Left ventricle myocardium inferior (tissue), 1 donor: ENCODE measurements around the gene ALDH1B1. TPM values are rescaled to one million over a fixed set of nuclear protein-coding genes. Genes with fewer than 3 reads are reported as not detected.

ENCODE experiments used
- DNase-seq: peaks from one replicate; pipeline ENCODE4 v3.0.0-alpha.2; 2020
- H3K27ac ChIP-seq: fragments of 200-600 bp; replicated peaks from 2 replicates; pipeline ENCODE4 v1.8.0; 2021
- H3K27me3 ChIP-seq: fragments of 200-600 bp; 2 replicates; pipeline ENCODE4 v1.8.0; 2021; ENCODE audit warnings: low read depth
- H3K36me3 ChIP-seq: fragments of 200-600 bp; 2 replicates; pipeline ENCODE4 v1.8.0; 2021
- H3K4me1 ChIP-seq: fragments of 200-600 bp; 2 replicates; pipeline ENCODE4 v1.8.0; 2021
- H3K4me3 ChIP-seq: fragments of 200-600 bp; 2 replicates; pipeline ENCODE4 v1.8.0; 2021; ENCODE audit warnings: mild to moderate bottlenecking, moderate library complexity
- H3K9me3 ChIP-seq: fragments of 200-600 bp; replicated peaks from 2 replicates; pipeline ENCODE4 v1.8.0; 2021
- CTCF ChIP-seq: fragments of 200-600 bp; IDR thresholded peaks from 2 replicates; pipeline ENCODE4 v1.8.0; 2021; ENCODE audit warnings: antibody characterized with exemption, mild to moderate bottlenecking, borderline replicate concordance
- intact Hi-C: fragments of 100-400 bp; cut with micrococcal nuclease; formaldehyde crosslinking; loops from one replicate; pipeline ENCODE4 v1.11.0; 2022
- total RNA-seq: library from RNA; stranded (reverse); fragmentation: NEBNext Ultra II Directional; extraction: Animal tissue kit (Norgen Biotek cat#: 25700); gene quantifications from one replicate; pipeline ENCODE4 v1.2.1, GENCODE V29; 2021
- donor health status: DM: no; HTN: yes; CAD: no; lungs with severe emphysema.

Gene ALDH1B1
- total RNA-seq, 1 donor from 2014 or later = 21.6 TPM

GRCh38 chr9:38346811-38347210 lies 45.7 kb upstream of the ALDH1B1 start:
- Histone ChIP-seq H3K9me3 (peaks cover under 1% of the 10 kb centered on the region), H3K27me3 (peaks cover 26% of the 10 kb centered on the region), H3K27ac (no peak overlapping the region), H3K36me3 (no peaks in the 10 kb centered on the region), H3K4me3 (no peak overlapping the region), H3K4me1 (no peaks in the 10 kb centered on the region)
- intact Hi-C loops = no loop called here
- no peak for TF ChIP-seq CTCF
- no peak for DNase-seq

DNA sequence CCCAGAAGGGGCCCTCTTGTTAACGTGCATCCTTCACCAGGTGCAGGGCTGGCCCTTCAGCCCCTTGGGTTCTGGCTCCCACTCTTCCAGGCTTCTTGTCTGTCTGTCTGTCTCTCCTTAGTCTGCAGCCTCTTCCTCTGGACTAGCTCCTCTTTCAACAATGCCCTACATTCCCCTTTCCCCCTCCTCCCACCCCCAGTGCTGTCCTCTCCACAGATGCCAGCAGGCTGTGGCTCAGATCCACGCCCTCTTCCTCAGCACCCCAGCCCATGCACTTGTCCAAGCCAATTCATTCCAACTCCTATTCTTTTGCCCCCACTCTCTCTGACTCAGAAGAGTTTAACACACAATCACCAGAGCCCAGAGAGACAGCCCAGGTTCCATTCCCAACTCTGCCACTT lies 45.2 kb upstream of the ALDH1B1 start:
- H3K27ac ChIP-seq = no peak overlapping the region
- peaks cover 30% of the 10 kb centered on the region for H3K27me3 ChIP-seq
- no peak overlapping the region for H3K4me3 ChIP-seq
- no peaks in the 10 kb centered on the region for H3K36me3 ChIP-seq
- no peaks in the 10 kb centered on the region for H3K4me1 ChIP-seq
- DNase-seq = no peak
- no peak for TF ChIP-seq CTCF
- H3K9me3 ChIP-seq = no peaks in the 10 kb centered on the region
- intact Hi-C loops = no loop called here

GRCh38 chr9:38347946-38348345 lies 44.6 kb upstream of the ALDH1B1 start:
- intact Hi-C loops = no loop called here
- Histone ChIP-seq H3K4me3 (no peak overlapping the region), H3K4me1 (no peaks in the 10 kb centered on the region), H3K36me3 (no peaks in the 10 kb centered on the region), H3K9me3 (no peaks in the 10 kb centered on the region), H3K27me3 (peaks cover 37% of the 10 kb centered on the region), H3K27ac (no peak overlapping the region)
- TF ChIP-seq CTCF = no peak
- DNase-seq = no peak

DNA sequence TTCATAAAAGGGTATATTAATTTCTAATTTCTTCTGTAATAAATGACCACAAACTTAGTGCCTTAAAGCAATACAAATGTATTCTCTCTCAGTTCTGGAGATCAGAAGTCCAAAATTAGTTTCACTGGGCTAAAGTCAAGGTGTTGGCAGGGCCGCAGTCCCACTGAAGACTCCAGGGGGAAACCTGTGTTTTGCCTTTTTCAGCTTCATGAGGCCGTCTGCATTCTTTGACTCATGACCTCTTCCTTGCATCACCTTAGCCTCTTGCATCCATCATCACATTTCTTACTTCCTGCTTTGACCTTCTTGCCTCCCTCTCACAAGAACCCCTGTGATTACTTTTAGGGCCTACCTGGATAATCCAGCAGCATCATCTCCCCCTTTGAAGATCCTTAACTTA lies 42.0 kb upstream of the ALDH1B1 start:
- no peak for TF ChIP-seq CTCF
- no peak overlapping the region for H3K27ac ChIP-seq
- H3K4me1 ChIP-seq = no peaks in the 10 kb centered on the region
- no peak for DNase-seq
- no peaks in the 10 kb centered on the region for H3K9me3 ChIP-seq
- no peak overlapping the region for H3K4me3 ChIP-seq
- peaks cover 38% of the 10 kb centered on the region for H3K27me3 ChIP-seq
- no peaks in the 10 kb centered on the region for H3K36me3 ChIP-seq
- intact Hi-C loops = no loop called here

DNA sequence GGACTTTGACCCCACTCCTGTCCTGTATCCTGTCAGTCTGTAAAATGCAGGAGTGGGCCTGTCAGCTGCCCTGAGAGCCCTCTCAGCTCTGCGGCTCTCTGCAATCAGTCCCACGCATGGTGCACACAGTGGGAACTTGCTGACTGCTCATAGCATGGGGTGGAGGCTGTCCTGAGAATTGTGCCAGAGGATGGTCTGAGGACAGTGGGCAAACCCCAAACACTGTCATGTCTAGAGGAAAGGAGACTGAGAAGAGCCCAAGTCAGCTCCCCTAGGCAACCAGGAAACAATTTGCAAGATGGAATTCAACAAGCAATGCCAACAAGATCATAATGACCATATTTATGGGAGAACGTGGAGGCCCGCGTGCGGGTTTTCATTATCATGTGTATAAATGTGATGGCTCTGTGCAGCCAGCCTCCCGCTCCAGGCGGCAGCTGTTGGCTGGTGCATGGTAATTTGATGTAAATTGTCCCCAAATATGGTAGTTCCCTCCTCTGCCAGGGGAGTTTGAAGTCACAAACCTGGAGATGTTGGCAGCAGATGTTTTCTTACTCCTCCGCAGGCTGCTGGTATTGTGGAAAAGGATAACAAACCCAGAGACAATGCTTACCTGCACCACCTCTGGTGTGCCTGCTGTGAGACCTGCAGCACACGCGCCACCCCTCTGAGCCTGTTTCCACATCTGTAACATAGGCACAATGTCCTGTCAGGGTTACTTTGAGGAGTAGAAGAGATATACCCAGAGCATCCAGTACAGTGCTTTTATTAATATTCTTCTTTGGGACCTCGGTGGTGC lies 39.8 kb upstream of the ALDH1B1 start:
- intact Hi-C loops = no loop called here

More for the DNA sequence above, 39.8 kb upstream of the ALDH1B1 start:
- H3K36me3 ChIP-seq = no peaks in the 10 kb centered on the region
- no peak overlapping the region for H3K27ac ChIP-seq
- H3K4me3 ChIP-seq = no peak overlapping the region
- H3K27me3 ChIP-seq = peaks cover 27% of the 10 kb centered on the region
- H3K4me1 ChIP-seq = no peaks in the 10 kb centered on the region
- DNase-seq = no peak
- no peaks in the 10 kb centered on the region for H3K9me3 ChIP-seq
- TF ChIP-seq CTCF = no peak
